C4-2B (cell line): Measurements from ENCODE around the gene ZNF773.
A peak's percentile ranks its signal among the peaks of the same experiment; 100 is the strongest.

Experiments used
- H3K27ac ChIP-seq: fragments of 450-650 bp; 2 replicates; pipeline ENCODE4 v1.5.1; 2017
- ZFX ChIP-seq: fragments of 450-650 bp; IDR thresholded peaks from 2 replicates; pipeline ENCODE4 v1.6.1; 2017
- TF ChIP-seq, protein P1 (sequence below): fragments of 450-650 bp; conservative IDR thresholded peaks from 2 replicates; pipeline ENCODE4 v1.5.1; 2017; ENCODE audit warnings: mild to moderate bottlenecking

Gene ZNF773

DNA sequence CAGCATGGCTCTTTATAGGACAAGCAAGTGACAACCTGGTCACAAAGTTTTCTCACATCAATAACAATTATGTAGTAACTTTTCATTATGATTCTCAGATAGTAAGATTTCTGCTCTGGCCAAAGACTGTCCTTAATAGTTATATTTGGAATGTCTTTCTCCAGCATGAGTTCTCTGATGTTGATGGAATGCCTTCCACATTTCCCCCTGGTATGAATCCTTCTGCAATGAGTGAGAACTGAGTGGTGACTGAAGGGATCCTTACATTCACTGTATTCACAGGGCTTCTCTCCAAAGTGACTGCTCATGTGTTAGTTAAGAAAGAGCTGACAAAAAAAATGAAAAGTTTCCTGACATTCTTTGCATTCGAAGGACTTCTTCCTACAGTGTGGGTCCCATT, 46.8 kb downstream of the ZNF773 start:
- no peak for TF ChIP-seq ZFX
- TF ChIP-seq, protein P1, sequence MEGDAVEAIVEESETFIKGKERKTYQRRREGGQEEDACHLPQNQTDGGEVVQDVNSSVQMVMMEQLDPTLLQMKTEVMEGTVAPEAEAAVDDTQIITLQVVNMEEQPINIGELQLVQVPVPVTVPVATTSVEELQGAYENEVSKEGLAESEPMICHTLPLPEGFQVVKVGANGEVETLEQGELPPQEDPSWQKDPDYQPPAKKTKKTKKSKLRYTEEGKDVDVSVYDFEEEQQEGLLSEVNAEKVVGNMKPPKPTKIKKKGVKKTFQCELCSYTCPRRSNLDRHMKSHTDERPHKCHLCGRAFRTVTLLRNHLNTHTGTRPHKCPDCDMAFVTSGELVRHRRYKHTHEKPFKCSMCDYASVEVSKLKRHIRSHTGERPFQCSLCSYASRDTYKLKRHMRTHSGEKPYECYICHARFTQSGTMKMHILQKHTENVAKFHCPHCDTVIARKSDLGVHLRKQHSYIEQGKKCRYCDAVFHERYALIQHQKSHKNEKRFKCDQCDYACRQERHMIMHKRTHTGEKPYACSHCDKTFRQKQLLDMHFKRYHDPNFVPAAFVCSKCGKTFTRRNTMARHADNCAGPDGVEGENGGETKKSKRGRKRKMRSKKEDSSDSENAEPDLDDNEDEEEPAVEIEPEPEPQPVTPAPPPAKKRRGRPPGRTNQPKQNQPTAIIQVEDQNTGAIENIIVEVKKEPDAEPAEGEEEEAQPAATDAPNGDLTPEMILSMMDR = no peak
- no peak overlapping the region for H3K27ac ChIP-seq

DNA sequence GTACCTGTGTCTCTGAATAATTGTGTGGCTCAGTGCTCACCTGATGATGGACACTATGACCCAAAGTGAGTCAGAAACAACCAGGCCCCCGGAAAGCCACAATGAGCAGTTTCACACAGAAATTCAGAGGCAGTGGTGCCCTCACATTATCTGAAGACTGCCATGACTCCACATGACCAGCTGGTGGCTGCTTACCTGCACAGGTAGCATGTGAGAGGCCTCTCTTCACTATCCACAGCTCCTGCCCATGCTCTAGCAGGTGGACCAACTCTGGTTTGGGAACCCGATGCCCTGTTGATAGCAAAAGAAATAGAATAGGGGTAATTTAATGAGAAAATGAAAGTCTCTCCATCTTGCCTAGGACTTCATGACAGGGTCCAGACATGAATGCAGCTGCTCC, 52.7 kb downstream of the ZNF773 start:
- no peak overlapping the region for H3K27ac ChIP-seq
- TF ChIP-seq ZFX = no peak
- TF ChIP-seq, protein P1 = no peak

DNA sequence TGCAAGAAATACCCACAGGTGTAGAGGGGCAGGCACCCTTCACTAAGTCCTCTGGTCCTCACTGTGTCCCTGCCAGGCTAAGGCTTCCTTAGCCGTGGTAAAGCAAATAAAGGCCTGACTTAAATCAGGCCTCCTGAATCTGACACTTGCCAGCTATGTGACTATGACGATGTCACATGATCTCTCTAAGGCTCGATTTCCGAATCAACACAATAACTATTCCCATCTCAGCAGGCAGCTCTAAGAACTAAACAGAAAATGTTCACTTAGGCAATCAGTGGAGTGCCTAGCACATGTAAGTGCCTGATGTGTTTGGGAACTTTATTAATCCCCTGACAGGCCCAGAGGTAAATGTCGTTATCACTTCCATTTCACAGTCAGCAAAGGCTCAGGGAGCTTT, 57.9 kb downstream of the ZNF773 start:
- peak; percentile 13; the same call in 1 of the 2 replicates for TF ChIP-seq ZFX
- TF ChIP-seq, protein P1 = no peak
- H3K27ac ChIP-seq = no peak overlapping the region
